AG09319 (cell line): ENCODE measurements around the gene GAREM1.

Experiments used
- DNase-seq: peaks from one replicate; pipeline ENCODE4 v3.0.0-alpha.2; 2010; ENCODE audit warnings: low read depth; ENCODE audit errors: extremely low read depth
- TF ChIP-seq, protein P1 (sequence below): IDR thresholded peaks from 2 replicates; pipeline ENCODE4 v1.5.1; 2011; ENCODE audit warnings: low read depth, mild to moderate bottlenecking, inconsistent platforms, low read length, moderate library complexity

The GAREM1 gene

DNA sequence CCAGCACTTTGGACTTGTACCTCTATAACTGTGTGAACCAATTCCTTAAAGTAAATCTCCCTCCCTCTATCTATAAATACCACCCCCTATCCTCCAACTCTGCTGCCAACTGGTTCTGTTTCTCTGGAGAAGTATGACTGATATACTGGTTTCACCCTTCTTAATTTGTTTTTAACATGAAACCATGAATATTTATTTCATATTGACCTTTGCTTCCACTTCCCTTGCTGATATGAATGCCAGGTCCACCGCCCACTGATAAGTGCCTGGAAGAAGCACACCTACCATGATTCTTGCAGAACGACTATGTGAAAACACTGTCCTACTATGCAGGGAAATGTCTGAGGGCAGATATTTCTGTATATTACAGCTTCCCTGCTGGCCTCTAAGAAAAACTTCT, 131.6 kb downstream of the GAREM1 start:
- DNase-seq: no peak
- TF ChIP-seq, protein P1, sequence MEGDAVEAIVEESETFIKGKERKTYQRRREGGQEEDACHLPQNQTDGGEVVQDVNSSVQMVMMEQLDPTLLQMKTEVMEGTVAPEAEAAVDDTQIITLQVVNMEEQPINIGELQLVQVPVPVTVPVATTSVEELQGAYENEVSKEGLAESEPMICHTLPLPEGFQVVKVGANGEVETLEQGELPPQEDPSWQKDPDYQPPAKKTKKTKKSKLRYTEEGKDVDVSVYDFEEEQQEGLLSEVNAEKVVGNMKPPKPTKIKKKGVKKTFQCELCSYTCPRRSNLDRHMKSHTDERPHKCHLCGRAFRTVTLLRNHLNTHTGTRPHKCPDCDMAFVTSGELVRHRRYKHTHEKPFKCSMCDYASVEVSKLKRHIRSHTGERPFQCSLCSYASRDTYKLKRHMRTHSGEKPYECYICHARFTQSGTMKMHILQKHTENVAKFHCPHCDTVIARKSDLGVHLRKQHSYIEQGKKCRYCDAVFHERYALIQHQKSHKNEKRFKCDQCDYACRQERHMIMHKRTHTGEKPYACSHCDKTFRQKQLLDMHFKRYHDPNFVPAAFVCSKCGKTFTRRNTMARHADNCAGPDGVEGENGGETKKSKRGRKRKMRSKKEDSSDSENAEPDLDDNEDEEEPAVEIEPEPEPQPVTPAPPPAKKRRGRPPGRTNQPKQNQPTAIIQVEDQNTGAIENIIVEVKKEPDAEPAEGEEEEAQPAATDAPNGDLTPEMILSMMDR: no peak

DNA sequence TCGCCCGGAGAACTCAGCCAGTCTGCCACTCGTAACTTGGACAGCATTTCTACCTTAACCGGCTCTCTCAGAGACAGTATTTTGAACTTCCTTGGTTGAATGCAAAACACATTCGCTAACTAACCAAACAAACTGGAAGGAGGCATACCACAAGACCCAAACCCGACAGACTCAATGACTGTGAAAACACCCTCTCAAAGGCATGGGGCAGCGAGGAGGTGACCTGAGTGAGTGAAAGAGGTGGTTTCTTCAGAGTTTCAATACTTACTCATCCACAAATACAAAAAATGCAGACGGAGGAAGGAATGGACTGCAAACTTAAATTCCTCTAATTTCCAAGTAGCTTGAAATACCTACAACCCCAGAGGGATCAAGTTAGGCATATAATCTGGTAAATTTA, 132.9 kb downstream of the GAREM1 start:
- DNase-seq: no peak
- TF ChIP-seq, protein P1: no peak

GRCh38 chr18:32337347-32337746, 133.3 kb downstream of the GAREM1 start:
- no peak for DNase-seq
- TF ChIP-seq, protein P1: no peak

- TF ChIP-seq, protein P1: no peak
- no peak for DNase-seq
Measured at GRCh38 chr18:32335228-32335627, 135.5 kb downstream of the GAREM1 start.

GRCh38 chr18:32333781-32334180, 136.9 kb downstream of the GAREM1 start:
- TF ChIP-seq, protein P1: no peak; the same call in 1 of the 2 replicates
- no peak for DNase-seq

DNA sequence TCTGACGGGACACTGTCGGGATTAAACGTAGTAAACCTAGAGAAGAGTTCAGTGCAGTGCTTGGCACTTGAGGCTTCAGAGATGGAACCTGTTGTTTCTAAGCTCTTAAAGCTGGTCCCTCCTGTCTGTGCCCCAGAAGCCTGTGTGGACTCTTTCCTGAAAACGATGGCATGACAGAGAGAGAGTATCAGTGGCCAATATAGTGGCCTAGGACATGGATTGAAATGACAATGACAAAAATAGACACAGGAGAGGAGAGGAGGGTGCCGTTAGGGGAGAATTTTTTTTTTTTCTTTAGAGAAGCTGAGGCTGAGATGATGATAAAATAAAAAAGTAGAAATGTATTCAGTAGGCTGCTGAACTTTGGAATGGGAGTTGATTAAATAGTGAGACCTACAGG, 138.0 kb downstream of the GAREM1 start:
- TF ChIP-seq, protein P1: no peak
- DNase-seq: no peak

DNA sequence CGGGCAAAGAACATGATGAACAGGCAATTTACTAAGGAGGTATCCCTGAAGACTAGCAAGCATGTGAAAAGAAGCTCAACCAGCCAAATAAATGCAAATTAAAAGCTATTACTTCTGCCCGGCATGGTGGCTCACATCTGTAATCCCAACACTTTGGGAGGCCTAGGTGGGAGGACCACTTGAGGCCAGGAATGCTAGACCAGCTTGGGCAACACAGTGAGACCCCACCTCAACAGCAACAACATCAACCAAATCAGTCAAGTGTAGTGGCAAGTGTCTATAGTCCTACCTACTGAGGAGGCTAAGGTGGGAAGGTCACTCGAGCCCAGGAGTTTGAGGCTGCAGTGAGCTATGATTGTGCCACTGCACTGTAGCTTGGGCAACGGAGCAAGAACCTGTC, 141.7 kb downstream of the GAREM1 start:
- TF ChIP-seq, protein P1: no peak
- DNase-seq: no peak

- TF ChIP-seq, protein P1: no peak
- no peak for DNase-seq
Measured at GRCh38 chr18:32328379-32328778, 142.3 kb downstream of the GAREM1 start.
